DMS114 treated with DMSO at 0.1 percent for 48 hours (cell line): ENCODE data around the gene ADAMTS7.

ENCODE experiments used
- DNase-seq: peaks from one replicate; lab custom pipeline; 2025; ENCODE audit not compliant: unreplicated experiment; lab: John Stamatoyannopoulos, UW

ADAMTS7 gene

GRCh38 chr15:78727561-78727960 is 83.7 kb downstream of the ADAMTS7 start:
- DNase-seq: no peak

- no peak for DNase-seq
Measured at GRCh38 chr15:78726870-78727551, 84.3 kb downstream of the ADAMTS7 start.

- peak; percentile 13 for DNase-seq
Measured at GRCh38 chr15:78719819-78720450, 91.3 kb downstream of the ADAMTS7 start.

- no peak for DNase-seq
Measured at GRCh38 chr15:78718837-78719236, 92.4 kb downstream of the ADAMTS7 start.

GRCh38 chr15:78717956-78718656 is 93.2 kb downstream of the ADAMTS7 start:
- DNase-seq: no peak

- DNase-seq: no peak
Measured at GRCh38 chr15:78716651-78717050, 94.6 kb downstream of the ADAMTS7 start.

- DNase-seq: no peak
Measured at GRCh38 chr15:78715930-78716329, 95.3 kb downstream of the ADAMTS7 start.

- no peak for DNase-seq
Measured at GRCh38 chr15:78715434-78715833, 95.8 kb downstream of the ADAMTS7 start.

GRCh38 chr15:78714890-78715289 is 96.4 kb downstream of the ADAMTS7 start:
- no peak for DNase-seq

GRCh38 chr15:78712797-78713515 is 98.3 kb downstream of the ADAMTS7 start:
- DNase-seq: no peak

GRCh38 chr15:78711638-78712037 is 99.6 kb downstream of the ADAMTS7 start:
- DNase-seq: no peak

- DNase-seq: peak; percentile 63
Measured at GRCh38 chr15:78709263-78709882, 101.9 kb downstream of the ADAMTS7 start.
